Ascending aorta (tissue), 2 donors: ENCODE data around the gene ANP32A. TPM values are rescaled to one million over a fixed set of nuclear protein-coding genes. Genes with fewer than 3 reads are reported as not detected.

ENCODE experiments used
- DNase-seq, 2 donors: peaks; one replicate each; pipeline ENCODE4 v3.0.0-alpha.2; 2019; ENCODE audit warnings: low spot score in 2 of 2
- H3K27ac ChIP-seq, 2 donors: fragments of 200-600 bp; sonication (generic); one replicate each; pipeline ENCODE4 v1.5.1; 2016 to 2017; ENCODE audit warnings: mild to moderate bottlenecking in 1 of 2
- H3K27me3 ChIP-seq: fragments of 200-600 bp; sonication (generic); one replicate; pipeline ENCODE4 v1.5.1; 2017
- H3K36me3 ChIP-seq, 2 donors: fragments of 200-600 bp; sonication (generic); one replicate each; pipeline ENCODE4 v1.5.1; 2016
- H3K4me1 ChIP-seq, 2 donors: fragments of 200-600 bp; sonication (generic); one replicate each; pipeline ENCODE4 v1.5.1; 2016 to 2017; ENCODE audit warnings: mild to moderate bottlenecking in 1 of 2
- H3K4me3 ChIP-seq, 2 donors: fragments of 200-600 bp; sonication (generic); one replicate each; pipeline ENCODE4 v1.5.1; 2016 to 2017; ENCODE audit warnings: mild to moderate bottlenecking in 1 of 2
- H3K9me3 ChIP-seq, 2 donors: fragments of 200-600 bp; sonication (generic); one replicate each; pipeline ENCODE4 v1.5.1; 2016
- intact Hi-C: fragments of 100-400 bp; cut with DNase I; formaldehyde crosslinking; loops from one replicate; pipeline ENCODE4 v1.15.1; 2023
- total RNA-seq: library from RNA; depleted of rRNA; stranded (reverse); fragments of >200 nt; gene quantifications from one replicate; pipeline ENCODE4 v1.1.0, GENCODE V29; 2016
- TF ChIP-seq, protein P1 (sequence below), 3 experiments: fragments of 200-600 bp in 2 of 3; fragments of 450-650 bp in 1 of 3; sonication (generic) in 2 of 3; IDR thresholded peaks; one replicate each; pipeline ENCODE4 v1.5.1; 2016 to 2019; ENCODE audit warnings: antibody characterized with exemption in 3 of 3, mild to moderate bottlenecking in 1 of 3, moderate library complexity in 1 of 3

ANP32A gene
- total RNA-seq, 1 donor from 2014 or later, result 19.2 TPM

- TF ChIP-seq, protein P1, sequence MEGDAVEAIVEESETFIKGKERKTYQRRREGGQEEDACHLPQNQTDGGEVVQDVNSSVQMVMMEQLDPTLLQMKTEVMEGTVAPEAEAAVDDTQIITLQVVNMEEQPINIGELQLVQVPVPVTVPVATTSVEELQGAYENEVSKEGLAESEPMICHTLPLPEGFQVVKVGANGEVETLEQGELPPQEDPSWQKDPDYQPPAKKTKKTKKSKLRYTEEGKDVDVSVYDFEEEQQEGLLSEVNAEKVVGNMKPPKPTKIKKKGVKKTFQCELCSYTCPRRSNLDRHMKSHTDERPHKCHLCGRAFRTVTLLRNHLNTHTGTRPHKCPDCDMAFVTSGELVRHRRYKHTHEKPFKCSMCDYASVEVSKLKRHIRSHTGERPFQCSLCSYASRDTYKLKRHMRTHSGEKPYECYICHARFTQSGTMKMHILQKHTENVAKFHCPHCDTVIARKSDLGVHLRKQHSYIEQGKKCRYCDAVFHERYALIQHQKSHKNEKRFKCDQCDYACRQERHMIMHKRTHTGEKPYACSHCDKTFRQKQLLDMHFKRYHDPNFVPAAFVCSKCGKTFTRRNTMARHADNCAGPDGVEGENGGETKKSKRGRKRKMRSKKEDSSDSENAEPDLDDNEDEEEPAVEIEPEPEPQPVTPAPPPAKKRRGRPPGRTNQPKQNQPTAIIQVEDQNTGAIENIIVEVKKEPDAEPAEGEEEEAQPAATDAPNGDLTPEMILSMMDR (IDR thresholded peaks at IDR 0.05), result no peak
- DNase-seq, result no peak
- intact Hi-C loops, result no loop called here
- peaks cover 12 to 29% of the 10 kb centered on the region in 2 donors for H3K36me3 ChIP-seq
- H3K9me3 ChIP-seq, result no peaks in the 10 kb centered on the region
- H3K27me3 ChIP-seq, result no peaks in the 10 kb centered on the region
- H3K4me3 ChIP-seq, result no peak overlapping the region
- peaks cover 3 to 37% of the 10 kb centered on the region in 2 donors for H3K4me1 ChIP-seq
- H3K27ac ChIP-seq, result peak overlapping the region in 1 of 2 donors; percentile 9
Observed at GRCh38 chr15:68789091-68789490, 31.6 kb downstream of the ANP32A start.

- intact Hi-C loops, result no loop called here
Observed at GRCh38 chr15:68788264-68788624, 32.5 kb downstream of the ANP32A start.

GRCh38 chr15:68787609-68788263 lies 33.0 kb downstream of the ANP32A start:
- H3K9me3 ChIP-seq, result no peaks in the 10 kb centered on the region
- no peak overlapping the region for H3K4me3 ChIP-seq
- H3K36me3 ChIP-seq, result peaks cover 17 to 41% of the 10 kb centered on the region in 2 donors
- peaks cover 3 to 28% of the 10 kb centered on the region in 2 donors for H3K4me1 ChIP-seq
- TF ChIP-seq, protein P1 (IDR thresholded peaks at IDR 0.05), result no peak
- H3K27me3 ChIP-seq, result no peaks in the 10 kb centered on the region
- intact Hi-C loops, result no loop called here
- H3K27ac ChIP-seq, result no peak overlapping the region
- DNase-seq, result no peak

More at GRCh38 chr15:68788264-68788624, 32.5 kb downstream of the ANP32A start:
- Histone ChIP-seq H3K36me3 (peaks cover 12 to 36% of the 10 kb centered on the region in 2 donors), H3K4me1 (peaks cover 3 to 31% of the 10 kb centered on the region in 2 donors), H3K27ac (no peak overlapping the region), H3K4me3 (no peak overlapping the region), H3K9me3 (no peaks in the 10 kb centered on the region), H3K27me3 (no peaks in the 10 kb centered on the region)
- DNase-seq, result no peak
- TF ChIP-seq, protein P1 (IDR thresholded peaks at IDR 0.05), result no peak

- H3K4me1 ChIP-seq, result peaks cover 3 to 25% of the 10 kb centered on the region in 2 donors
- no peak overlapping the region for H3K27ac ChIP-seq
- no peak for DNase-seq
- H3K4me3 ChIP-seq, result no peak overlapping the region
- TF ChIP-seq, protein P1 (IDR thresholded peaks at IDR 0.05), result no peak
- H3K27me3 ChIP-seq, result no peaks in the 10 kb centered on the region
- no peaks in the 10 kb centered on the region for H3K9me3 ChIP-seq
- peaks cover 26 to 51% of the 10 kb centered on the region in 2 donors for H3K36me3 ChIP-seq
- intact Hi-C loops, result no loop called here
Observed at GRCh38 chr15:68786753-68787152, 33.9 kb downstream of the ANP32A start.

DNA sequence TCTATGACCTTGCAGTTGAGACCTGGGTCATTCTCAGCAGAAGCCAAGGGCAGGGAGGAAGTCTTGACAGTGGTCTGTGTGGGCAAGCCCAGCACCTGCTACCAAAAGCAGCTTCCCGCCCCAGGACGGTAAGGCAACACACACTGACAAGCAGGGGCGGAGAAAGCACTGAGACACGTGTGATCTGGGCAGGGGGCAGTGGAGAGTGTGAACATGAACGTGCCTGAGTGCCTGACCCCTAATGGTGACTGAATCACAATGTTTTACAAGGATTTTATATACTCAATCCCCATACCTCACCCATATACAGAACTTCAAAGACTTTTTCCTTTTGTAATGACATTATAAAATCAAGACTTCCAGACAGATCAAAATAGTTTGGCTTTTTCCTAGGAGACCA lies 35.2 kb downstream of the ANP32A start:
- H3K4me3 ChIP-seq, result no peak overlapping the region
- TF ChIP-seq, protein P1 (IDR thresholded peaks at IDR 0.05), result no peak
- intact Hi-C loops, result no loop called here
- no peaks in the 10 kb centered on the region for H3K9me3 ChIP-seq
- DNase-seq, result no peak
- no peaks in the 10 kb centered on the region for H3K27me3 ChIP-seq
- H3K27ac ChIP-seq, result no peak overlapping the region
- H3K36me3 ChIP-seq, result peaks cover 27 to 61% of the 10 kb centered on the region in 2 donors
- H3K4me1 ChIP-seq, result peaks cover 3 to 21% of the 10 kb centered on the region in 2 donors
